NCI-H2107 (cell line): Measurements from ENCODE around the gene GIPC1.
"Not testable (repeated sequence)": the region's sequence is repeated elsewhere in the genome, so short reads cannot be mapped to it uniquely, and the experiment has no call there.

ENCODE experiments used
- DNase-seq: peaks from one replicate; lab custom pipeline; 2025; lab: John Stamatoyannopoulos, UW

Gene GIPC1

GRCh38 chr19:14496029-14496833 lies at the start of gene GIPC1:
TSS of gene GIPC1 (minus strand) at chr19:14496127. CDS start at chr19:14482976, 13,151 bp downstream.
- DNase-seq: peak; percentile 95

- peak; percentile 95 for DNase-seq
These were observed 49.8 kb upstream of the GIPC1 start for GRCh38 chr19:14545716-14546082.

- DNase-seq: peak; percentile 95
These were observed 49.2 kb upstream of the GIPC1 start for GRCh38 chr19:14544977-14545715.

- no peak for DNase-seq
These were observed 48.1 kb upstream of the GIPC1 start for GRCh38 chr19:14544047-14544446.

GRCh38 chr19:14542711-14543328 lies 46.9 kb upstream of the GIPC1 start:
- no peak for DNase-seq

GRCh38 chr19:14541979-14542378 lies 46.1 kb upstream of the GIPC1 start:
- DNase-seq: not testable (repeated sequence)

GRCh38 chr19:14540741-14541525 lies 45.0 kb upstream of the GIPC1 start:
- DNase-seq: no peak

- DNase-seq: no peak
These were observed 41.2 kb upstream of the GIPC1 start for GRCh38 chr19:14536926-14537692.

GRCh38 chr19:14533450-14533849 lies 37.5 kb upstream of the GIPC1 start:
- no peak for DNase-seq

- DNase-seq: no peak
These were observed 34.6 kb upstream of the GIPC1 start for GRCh38 chr19:14530506-14530905.

GRCh38 chr19:14530005-14530348 lies 34.0 kb upstream of the GIPC1 start:
- no peak for DNase-seq

GRCh38 chr19:14529254-14530004 lies 33.5 kb upstream of the GIPC1 start, which contains the start of gene TECR:
TSS of gene TECR (plus strand) at chr19:14529594. CDS start at chr19:14529697, 103 bp downstream.
- peak; percentile 98 for DNase-seq

GRCh38 chr19:14528419-14529253 lies 32.7 kb upstream of the GIPC1 start:
- DNase-seq: no peak

- no peak for DNase-seq
These were observed 30.5 kb upstream of the GIPC1 start for GRCh38 chr19:14526423-14526822.

- DNase-seq: no peak
These were observed 29.8 kb upstream of the GIPC1 start for GRCh38 chr19:14525729-14526128.

GRCh38 chr19:14520543-14520942 lies 24.6 kb upstream of the GIPC1 start:
- no peak for DNase-seq

GRCh38 chr19:14519860-14520407 lies 24.0 kb upstream of the GIPC1 start:
- DNase-seq: no peak

GRCh38 chr19:14519245-14519859 lies 23.4 kb upstream of the GIPC1 start:
- no peak for DNase-seq
